ENCODE results near the gene METTL21A.

DNA sequence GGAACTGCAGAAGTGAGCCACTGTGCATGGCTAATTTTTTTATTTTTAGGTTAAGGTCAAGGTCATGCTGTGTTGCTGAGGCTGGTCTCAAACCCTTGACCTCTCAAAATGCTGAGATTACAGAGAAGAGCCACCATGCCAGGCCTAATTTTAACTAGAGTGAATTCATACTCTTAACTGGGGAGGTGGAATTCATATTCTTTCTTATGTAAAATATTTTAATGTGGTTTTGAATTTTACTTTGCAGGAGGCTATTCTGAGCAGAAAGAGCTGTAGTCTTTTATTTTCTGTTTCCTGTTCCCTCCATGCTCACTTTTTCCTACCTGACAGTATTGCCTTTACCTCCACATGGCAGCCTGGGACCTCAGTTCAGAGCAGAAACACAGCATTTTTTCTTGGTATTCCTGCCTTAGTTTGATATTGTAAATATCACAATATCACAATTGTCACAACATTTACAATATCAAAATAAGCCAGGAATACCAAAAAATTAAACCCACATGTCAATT is 49.1 kb upstream of the METTL21A start:
- TF ChIP-seq RAD21 (IDR thresholded peaks at IDR 0.05; ENCODE audit: low read length) (no peak), USF2 (IDR thresholded peaks at IDR 0.05; ENCODE audit: low read depth, low read length) (no peak), BHLHE40 (IDR thresholded peaks at IDR 0.05; ENCODE audit: low read depth, low read length) (no peak), CEBPB (IDR thresholded peaks at IDR 0.05; ENCODE audit: low read depth, low read length) (no peak), RCOR1 (IDR thresholded peaks at IDR 0.05; ENCODE audit: insufficient replicate concordance, low read length) (no peak), SMC3 (IDR thresholded peaks at IDR 0.05; ENCODE audit: low read depth, low read length) (no peak), CHD1 (IDR thresholded peaks at IDR 0.05; ENCODE audit: low read depth, low read length) (no peak), ELK1 (IDR thresholded peaks at IDR 0.05; ENCODE audit: borderline replicate concordance, low read depth, low read length) (no peak), POLR2A (IDR thresholded peaks at IDR 0.05; ENCODE audit: low read depth, low read length) (no peak)
- TF ChIP-seq, protein P1, sequence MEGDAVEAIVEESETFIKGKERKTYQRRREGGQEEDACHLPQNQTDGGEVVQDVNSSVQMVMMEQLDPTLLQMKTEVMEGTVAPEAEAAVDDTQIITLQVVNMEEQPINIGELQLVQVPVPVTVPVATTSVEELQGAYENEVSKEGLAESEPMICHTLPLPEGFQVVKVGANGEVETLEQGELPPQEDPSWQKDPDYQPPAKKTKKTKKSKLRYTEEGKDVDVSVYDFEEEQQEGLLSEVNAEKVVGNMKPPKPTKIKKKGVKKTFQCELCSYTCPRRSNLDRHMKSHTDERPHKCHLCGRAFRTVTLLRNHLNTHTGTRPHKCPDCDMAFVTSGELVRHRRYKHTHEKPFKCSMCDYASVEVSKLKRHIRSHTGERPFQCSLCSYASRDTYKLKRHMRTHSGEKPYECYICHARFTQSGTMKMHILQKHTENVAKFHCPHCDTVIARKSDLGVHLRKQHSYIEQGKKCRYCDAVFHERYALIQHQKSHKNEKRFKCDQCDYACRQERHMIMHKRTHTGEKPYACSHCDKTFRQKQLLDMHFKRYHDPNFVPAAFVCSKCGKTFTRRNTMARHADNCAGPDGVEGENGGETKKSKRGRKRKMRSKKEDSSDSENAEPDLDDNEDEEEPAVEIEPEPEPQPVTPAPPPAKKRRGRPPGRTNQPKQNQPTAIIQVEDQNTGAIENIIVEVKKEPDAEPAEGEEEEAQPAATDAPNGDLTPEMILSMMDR (conservative IDR thresholded peaks at IDR 0.05; ENCODE audit: low read depth, low read length) = no peak
